IMR-90 (cell line): ENCODE measurements around the gene ALDOA. TPM values are rescaled to one million over a fixed set of nuclear protein-coding genes. Genes with fewer than 3 reads are reported as not detected.

Experiments
- ATAC-seq: fragments of 200-7000 bp; cut with Tn5 transposase; 2 replicates; pipeline ENCODE4 v1.9.1; 2020; ENCODE audit warnings: low read depth, mild to moderate bottlenecking, moderate library complexity
- BruUV-seq: library from RNA; stranded (reverse); fragments of 400-500 nt; replicated peaks from 2 replicates; lab custom pipeline; 2021; lab: Mats Ljungman, UMichigan
- CTCF ChIA-PET: fragments of 300-600 bp; formaldehyde crosslinking; extraction: SDS; loops from one replicate; lab custom pipeline; 2021; ENCODE audit warnings: antibody characterized with exemption; lab: Yijun Ruan, JAX
- POLR2A ChIA-PET: fragments of 300-600 bp; sonication (Branson Sonifier 250); formaldehyde crosslinking; loops from one replicate; lab custom pipeline; 2022; ENCODE audit warnings: antibody characterized with exemption; ENCODE audit not compliant: unreplicated experiment; lab: Charles Lee
- DNase-seq: peaks from one replicate; pipeline ENCODE4 v3.0.0; 2013
- H2AFZ ChIP-seq: replicated peaks from 2 replicates; pipeline ENCODE3; 2013; ENCODE audit warnings: low read length, mild to moderate bottlenecking; ENCODE audit not compliant: poor library complexity
- H2AK5ac ChIP-seq: 2 replicates; pipeline ENCODE4 v1.6.1; 2013; ENCODE audit warnings: low read depth, low read length, inconsistent platforms
- H2AK9ac ChIP-seq: replicated peaks from 2 replicates; pipeline ENCODE3; 2013; ENCODE audit warnings: mild to moderate bottlenecking, low read depth, low read length, moderate library complexity; ENCODE audit not compliant: poor library complexity
- H2BK120ac ChIP-seq: 2 replicates; pipeline ENCODE4 v1.6.1; 2013; ENCODE audit warnings: low read depth, low read length, inconsistent platforms
- H2BK15ac ChIP-seq: 3 replicates; pipeline ENCODE4 v1.6.1; 2013; ENCODE audit warnings: low read depth, low read length, inconsistent platforms
- H2BK20ac ChIP-seq: 2 replicates; pipeline ENCODE4 v1.6.1; 2013; ENCODE audit warnings: low read depth, mild to moderate bottlenecking, inconsistent platforms, low read length, moderate library complexity
- H2BK5ac ChIP-seq: 2 replicates; pipeline ENCODE4 v1.6.1; 2013; ENCODE audit warnings: mild to moderate bottlenecking, low read depth, low read length, inconsistent platforms; ENCODE audit not compliant: poor library complexity, severe bottlenecking
- H3K14ac ChIP-seq: replicated peaks from 2 replicates; pipeline ENCODE4 v1.6.1; 2013; ENCODE audit warnings: low read depth, low read length, inconsistent platforms
- H3K18ac ChIP-seq: 2 replicates; pipeline ENCODE4 v1.6.1; 2013; ENCODE audit warnings: low read depth, low read length, control low read depth
- H3K23ac ChIP-seq: 2 replicates; pipeline ENCODE4 v1.6.1; 2013; ENCODE audit warnings: low read depth, low read length, inconsistent platforms
- H3K27ac ChIP-seq: 2 replicates; pipeline ENCODE4 v1.5.1; 2013; ENCODE audit warnings: mild to moderate bottlenecking, control low read depth, low read length; ENCODE audit not compliant: insufficient read depth
- H3K27me3 ChIP-seq: 2 replicates; pipeline ENCODE4 v1.6.1; 2013; ENCODE audit warnings: low read length; ENCODE audit not compliant: control insufficient read depth, insufficient read depth
- H3K36me3 ChIP-seq: 2 replicates; pipeline ENCODE4 v1.6.1; 2013; ENCODE audit warnings: low read length, mixed read lengths; ENCODE audit not compliant: control insufficient read depth, insufficient read depth
- H3K4ac ChIP-seq: 2 replicates; pipeline ENCODE4 v1.6.1; 2013; ENCODE audit warnings: low read depth, low read length, inconsistent platforms
- H3K4me1 ChIP-seq: 2 replicates; pipeline ENCODE4 v1.6.1; 2013; ENCODE audit warnings: low read length, mixed read lengths; ENCODE audit not compliant: control insufficient read depth, insufficient read depth
- H3K4me2 ChIP-seq: 2 replicates; pipeline ENCODE4 v1.6.1; 2013; ENCODE audit warnings: low read depth, mild to moderate bottlenecking, control low read depth, low read length, moderate library complexity
- H3K4me3 ChIP-seq: 2 replicates; pipeline ENCODE4 v1.5.1; 2013; ENCODE audit warnings: low read depth, mild to moderate bottlenecking, control low read depth, low read length, moderate library complexity; ENCODE audit not compliant: insufficient read depth
- H3K56ac ChIP-seq: 2 replicates; pipeline ENCODE4 v1.6.1; 2013; ENCODE audit warnings: low read length, inconsistent platforms; ENCODE audit not compliant: insufficient read depth; ENCODE audit errors: extremely low read depth
- H3K79me1 ChIP-seq, 2 experiments: 2 replicates each; pipeline ENCODE4 v1.6.1; 2013; ENCODE audit warnings: low read length in 2 of 2, inconsistent platforms in 1 of 2, low read depth in 1 of 2
- H3K9ac ChIP-seq: 2 replicates; pipeline ENCODE4 v1.6.1; 2013; ENCODE audit warnings: low read depth, low read length, control low read depth
- H3K9me1 ChIP-seq: 2 replicates; pipeline ENCODE4 v1.6.1; 2013; ENCODE audit warnings: low read length, inconsistent platforms; ENCODE audit not compliant: insufficient read depth
- H3K9me3 ChIP-seq: 2 replicates; pipeline ENCODE4 v1.6.1; 2013; ENCODE audit warnings: low read length; ENCODE audit not compliant: control insufficient read depth, insufficient read depth
- H4K20me1 ChIP-seq: 2 replicates; pipeline ENCODE4 v1.6.1; 2013; ENCODE audit warnings: low read length, inconsistent platforms; ENCODE audit not compliant: insufficient read depth
- H4K5ac ChIP-seq: 2 replicates; pipeline ENCODE4 v1.6.1; 2013; ENCODE audit warnings: mild to moderate bottlenecking, low read depth, low read length, control low read depth
- H4K8ac ChIP-seq, 2 experiments: 2 replicates each; pipeline ENCODE4 v1.6.1; 2013; ENCODE audit warnings: low read depth in 2 of 2, low read length in 2 of 2, control low read depth in 1 of 2, inconsistent platforms in 1 of 2
- H4K91ac ChIP-seq: 2 replicates; pipeline ENCODE4 v1.6.1; 2013; ENCODE audit warnings: low read depth, low read length, inconsistent platforms; ENCODE audit not compliant: insufficient read depth
- BHLHE40 ChIP-seq: fragments of 150-350 bp; IDR thresholded peaks from 2 replicates; pipeline ENCODE4 v1.6.1; 2016; ENCODE audit warnings: mild to moderate bottlenecking, low read depth, low read length
- MAZ ChIP-seq: IDR thresholded peaks from 2 replicates; pipeline ENCODE4 v1.6.1; 2012; ENCODE audit warnings: low read depth, mild to moderate bottlenecking, low read length, improper control_type of control experiment, moderate library complexity, borderline replicate concordance
- MXI1 ChIP-seq: IDR thresholded peaks from 2 replicates; pipeline ENCODE4 v1.6.1; 2012; ENCODE audit warnings: low read depth, mild to moderate bottlenecking, low read length, moderate library complexity, borderline replicate concordance
- NFE2L2 ChIP-seq: fragments of 150-350 bp; IDR thresholded peaks from 2 replicates; pipeline ENCODE4 v1.6.1; 2016; ENCODE audit warnings: low read depth, mild to moderate bottlenecking, low read length
- POLR2A ChIP-seq: IDR thresholded peaks from 2 replicates; pipeline ENCODE4 v1.6.1; 2012; ENCODE audit warnings: mild to moderate bottlenecking, low read depth, low read length
- RCOR1 ChIP-seq: IDR thresholded peaks from 2 replicates; pipeline ENCODE4 v1.6.1; 2012; ENCODE audit warnings: mild to moderate bottlenecking, low read length, improper control_type of control experiment; ENCODE audit not compliant: insufficient replicate concordance
- SMC3 ChIP-seq: fragments of 150-350 bp; IDR thresholded peaks from 2 replicates; pipeline ENCODE4 v1.6.1; 2016; ENCODE audit warnings: low read depth, mild to moderate bottlenecking, antibody characterized with exemption, low read length, moderate library complexity
- WGBS, 2 experiments: methylation state at CpG; one replicate each; pipeline versions ENCODE4 v1.1.5 to v1.1.7; 2013; ENCODE audit warnings: missing lambda C conversion rate in 2 of 2; ENCODE audit not compliant: insufficient read length in 1 of 2; ENCODE audit errors: extremely low coverage in 2 of 2; 5-methylcytosine and 5-hydroxymethylcytosine counted together
- dilution Hi-C: fragments of 300-500 bp; cut with HindIII; formaldehyde crosslinking; loops from one replicate; pipeline ENCODE4 v1.14.3; 2018; ENCODE audit warnings: low sequenced_read_pairs; ENCODE audit not compliant: unreplicated experiment
- in situ Hi-C: fragments of 300-500 bp; cut with MboI; formaldehyde crosslinking; loops from 3 replicates; pipeline ENCODE4 v1.14.3; 2019; ENCODE audit warnings: low sequenced_read_pairs, inconsistent platforms, mixed read lengths
- intact Hi-C: fragments of 100-400 bp; cut with micrococcal nuclease; formaldehyde crosslinking; loops from 2 replicates; pipeline ENCODE4 v1.10.0; 2022
- polyA plus RNA-seq, 3 experiments: library from polyadenylated mRNA; depleted of rRNA; stranded (reverse); fragments of >200 nt; gene quantifications; 2 replicates each; pipeline ENCODE4 v1.2.3, GENCODE V29; 2012; ENCODE audit warnings: low replicate concordance in 1 of 3
- total RNA-seq: library from RNA; depleted of rRNA; stranded (reverse); fragments of >200 nt; gene quantifications from 2 replicates; pipeline ENCODE4 v1.2.3, GENCODE V29; 2012
- TF ChIP-seq, protein P1 (sequence below): conservative IDR thresholded peaks from 2 replicates; pipeline ENCODE4 v1.5.1; 2012; ENCODE audit warnings: mild to moderate bottlenecking, low read depth, low read length, improper control_type of control experiment
- TF ChIP-seq, protein P2 (sequence below): fragments of 150-350 bp; IDR thresholded peaks from 2 replicates; pipeline ENCODE4 v1.6.1; 2017; ENCODE audit warnings: mild to moderate bottlenecking, antibody characterized with exemption, low read length, low read depth

The ALDOA gene
- total and polyA plus RNA-seq, 2 of the 4 experiments (the other 2 are of a cell fraction) = 1,697 to 1,990 TPM

DNA sequence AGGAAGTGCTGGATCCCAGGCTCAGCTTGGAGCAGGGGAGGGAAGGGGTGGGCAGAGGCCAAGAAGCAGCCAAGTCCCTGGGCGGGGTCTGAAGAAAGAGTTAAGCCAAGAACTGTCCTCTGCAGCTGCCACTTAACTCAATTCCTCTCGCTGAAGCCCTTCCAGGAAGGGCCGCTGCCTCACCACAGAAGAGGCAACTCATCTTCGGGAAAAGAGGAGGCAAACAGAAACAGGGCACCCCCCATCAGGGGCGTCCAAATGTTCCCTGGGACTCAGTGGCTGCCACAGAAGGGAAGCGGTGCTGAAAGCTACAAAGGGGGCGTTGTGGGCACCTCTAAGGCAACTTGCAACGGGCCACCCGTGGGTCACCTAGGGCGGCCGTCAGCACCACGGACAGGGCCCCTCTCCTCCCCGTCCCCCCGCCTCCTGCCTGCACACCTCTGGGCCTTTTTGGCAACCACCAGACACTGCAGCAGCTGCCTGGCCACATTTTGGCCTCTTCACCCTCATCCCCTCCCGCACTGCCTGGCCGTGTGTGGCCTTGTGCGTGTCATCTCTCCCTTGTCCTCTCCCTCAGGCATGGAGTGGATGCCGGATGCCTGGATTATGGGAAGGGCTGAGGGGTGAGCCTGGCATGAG, 37.0 kb upstream of the ALDOA start:
- Histone ChIP-seq H4K8ac (no peak overlapping the region), H3K9me3 (no peaks in the 10 kb centered on the region)
- intact Hi-C loops = no loop called here

More for the DNA sequence above, 37.0 kb upstream of the ALDOA start:
- no peaks in the 10 kb centered on the region for H3K9me1 ChIP-seq
- H2BK15ac ChIP-seq = no peak overlapping the region
- in situ Hi-C loops = loop anchor here (10.0 kb wide), 1 partner anchor 334 kb away; no protein-coding TSS in a partner anchor
- H4K5ac ChIP-seq = no peak overlapping the region
- BruUV-seq = no TSS peak
- H2BK120ac ChIP-seq = no peak overlapping the region
- no peak overlapping the region for H2BK5ac ChIP-seq
- POLR2A ChIA-PET = no interaction called here
- DNase-seq (no peak), ATAC-seq (peak; percentile 60)
- peaks cover 9% of the 10 kb centered on the region; the same call in 1 of the 2 replicates for H4K20me1 ChIP-seq
- no peak overlapping the region for H3K27ac ChIP-seq
- no peak overlapping the region for H3K4me2 ChIP-seq
- H2AK5ac ChIP-seq = no peak overlapping the region
- H3K9ac ChIP-seq = no peak overlapping the region
- no peak overlapping the region for H3K56ac ChIP-seq
- no peak overlapping the region for H4K91ac ChIP-seq
- no peak overlapping the region for H3K23ac ChIP-seq
- no peaks in the 10 kb centered on the region for H3K79me1 ChIP-seq
- H2BK20ac ChIP-seq = no peak overlapping the region
- H3K18ac ChIP-seq = no peak overlapping the region
- H3K4ac ChIP-seq = no peak overlapping the region
- peaks cover 70% of the 10 kb centered on the region for H3K27me3 ChIP-seq
- CTCF ChIA-PET = no interaction called here
- H3K4me3 ChIP-seq = no peak overlapping the region
- H2AFZ ChIP-seq = no peak overlapping the region
- TF ChIP-seq RCOR1 (no peak), MAZ (no peak), POLR2A (no peak), NFE2L2 (no peak), BHLHE40 (no peak), MXI1 (no peak), SMC3 (no peak)
- TF ChIP-seq, protein P1, sequence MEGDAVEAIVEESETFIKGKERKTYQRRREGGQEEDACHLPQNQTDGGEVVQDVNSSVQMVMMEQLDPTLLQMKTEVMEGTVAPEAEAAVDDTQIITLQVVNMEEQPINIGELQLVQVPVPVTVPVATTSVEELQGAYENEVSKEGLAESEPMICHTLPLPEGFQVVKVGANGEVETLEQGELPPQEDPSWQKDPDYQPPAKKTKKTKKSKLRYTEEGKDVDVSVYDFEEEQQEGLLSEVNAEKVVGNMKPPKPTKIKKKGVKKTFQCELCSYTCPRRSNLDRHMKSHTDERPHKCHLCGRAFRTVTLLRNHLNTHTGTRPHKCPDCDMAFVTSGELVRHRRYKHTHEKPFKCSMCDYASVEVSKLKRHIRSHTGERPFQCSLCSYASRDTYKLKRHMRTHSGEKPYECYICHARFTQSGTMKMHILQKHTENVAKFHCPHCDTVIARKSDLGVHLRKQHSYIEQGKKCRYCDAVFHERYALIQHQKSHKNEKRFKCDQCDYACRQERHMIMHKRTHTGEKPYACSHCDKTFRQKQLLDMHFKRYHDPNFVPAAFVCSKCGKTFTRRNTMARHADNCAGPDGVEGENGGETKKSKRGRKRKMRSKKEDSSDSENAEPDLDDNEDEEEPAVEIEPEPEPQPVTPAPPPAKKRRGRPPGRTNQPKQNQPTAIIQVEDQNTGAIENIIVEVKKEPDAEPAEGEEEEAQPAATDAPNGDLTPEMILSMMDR = no peak
- TF ChIP-seq, protein P2, sequence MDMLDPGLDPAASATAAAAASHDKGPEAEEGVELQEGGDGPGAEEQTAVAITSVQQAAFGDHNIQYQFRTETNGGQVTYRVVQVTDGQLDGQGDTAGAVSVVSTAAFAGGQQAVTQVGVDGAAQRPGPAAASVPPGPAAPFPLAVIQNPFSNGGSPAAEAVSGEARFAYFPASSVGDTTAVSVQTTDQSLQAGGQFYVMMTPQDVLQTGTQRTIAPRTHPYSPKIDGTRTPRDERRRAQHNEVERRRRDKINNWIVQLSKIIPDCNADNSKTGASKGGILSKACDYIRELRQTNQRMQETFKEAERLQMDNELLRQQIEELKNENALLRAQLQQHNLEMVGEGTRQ = no peak
- H3K4me1 ChIP-seq = no peaks in the 10 kb centered on the region
- dilution Hi-C loops = no loop called here
- peak overlapping the region; percentile 42 for H2AK9ac ChIP-seq
- 5% methylated on average over 8 of the region's 18 CpGs; no CpG with 5 or more reads in 1 of the 2 experiments for WGBS, 2 experiments
- no peak overlapping the region for H3K14ac ChIP-seq
- H3K36me3 ChIP-seq = no peaks in the 10 kb centered on the region
